G401.6 (cell line): ENCODE measurements around the gene MAP4K5.

Source experiments
- FAIRE-seq: peaks from 2 replicates; lab custom pipeline; 2012; peaks lifted over from hg19 to GRCh38; lab: Jason Lieb, UNC

MAP4K5 gene

DNA sequence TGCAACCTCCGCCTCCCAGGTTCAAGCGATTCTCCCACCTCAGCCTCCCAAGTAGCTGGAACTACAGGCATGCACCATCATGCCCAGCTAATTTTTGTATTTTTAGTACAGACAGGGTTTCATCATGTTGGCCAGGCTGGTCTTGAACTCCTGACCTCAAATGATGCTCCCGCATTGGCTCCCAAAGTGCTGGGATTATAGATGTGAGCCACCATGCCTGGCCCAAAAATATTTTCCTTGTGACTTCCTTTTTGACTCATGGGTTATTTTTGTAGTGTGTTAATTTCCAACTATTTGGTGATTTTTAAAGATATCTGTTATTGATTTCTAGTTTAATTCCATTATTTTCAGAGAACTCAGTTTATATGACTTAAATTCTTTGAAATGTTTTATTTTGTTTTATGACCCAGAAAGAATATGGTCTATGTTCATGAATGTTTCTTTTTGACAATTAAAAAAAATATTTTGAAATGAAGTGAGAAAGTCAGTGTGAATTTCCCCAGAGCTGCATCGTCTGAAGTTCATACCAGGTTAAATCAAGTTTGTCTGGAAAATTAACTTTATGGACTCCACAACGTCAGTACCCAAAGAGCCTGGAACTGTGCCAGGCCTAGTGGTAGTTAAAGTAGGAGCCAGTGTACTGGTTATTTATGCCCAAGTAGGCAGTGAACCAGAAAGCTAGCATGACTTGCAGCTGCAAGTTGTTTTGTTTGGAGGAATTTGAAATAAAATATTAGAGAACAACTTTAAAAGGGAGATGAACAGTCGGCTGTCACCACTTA is 132.9 kb downstream of the MAP4K5 start:
- no peak for FAIRE-seq

DNA sequence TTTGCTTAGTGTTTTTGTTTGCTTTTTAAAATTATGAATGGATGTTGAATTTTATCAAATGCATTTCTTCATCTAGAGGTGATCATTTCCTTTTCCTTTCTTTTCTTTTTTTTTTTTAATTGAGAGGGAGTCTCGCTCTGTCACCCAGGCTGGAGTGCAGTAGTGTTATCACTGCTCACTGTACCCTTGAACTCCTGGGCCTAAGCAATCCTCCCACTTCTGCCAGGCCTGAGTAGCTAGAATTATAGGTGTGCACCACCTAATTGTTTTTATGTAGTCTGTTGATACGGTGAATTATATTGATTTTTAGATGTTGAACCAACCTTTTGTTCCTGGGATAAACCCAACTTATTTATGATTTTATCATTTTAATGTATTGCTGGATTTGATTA is 134.2 kb downstream of the MAP4K5 start:
- no peak for FAIRE-seq

DNA sequence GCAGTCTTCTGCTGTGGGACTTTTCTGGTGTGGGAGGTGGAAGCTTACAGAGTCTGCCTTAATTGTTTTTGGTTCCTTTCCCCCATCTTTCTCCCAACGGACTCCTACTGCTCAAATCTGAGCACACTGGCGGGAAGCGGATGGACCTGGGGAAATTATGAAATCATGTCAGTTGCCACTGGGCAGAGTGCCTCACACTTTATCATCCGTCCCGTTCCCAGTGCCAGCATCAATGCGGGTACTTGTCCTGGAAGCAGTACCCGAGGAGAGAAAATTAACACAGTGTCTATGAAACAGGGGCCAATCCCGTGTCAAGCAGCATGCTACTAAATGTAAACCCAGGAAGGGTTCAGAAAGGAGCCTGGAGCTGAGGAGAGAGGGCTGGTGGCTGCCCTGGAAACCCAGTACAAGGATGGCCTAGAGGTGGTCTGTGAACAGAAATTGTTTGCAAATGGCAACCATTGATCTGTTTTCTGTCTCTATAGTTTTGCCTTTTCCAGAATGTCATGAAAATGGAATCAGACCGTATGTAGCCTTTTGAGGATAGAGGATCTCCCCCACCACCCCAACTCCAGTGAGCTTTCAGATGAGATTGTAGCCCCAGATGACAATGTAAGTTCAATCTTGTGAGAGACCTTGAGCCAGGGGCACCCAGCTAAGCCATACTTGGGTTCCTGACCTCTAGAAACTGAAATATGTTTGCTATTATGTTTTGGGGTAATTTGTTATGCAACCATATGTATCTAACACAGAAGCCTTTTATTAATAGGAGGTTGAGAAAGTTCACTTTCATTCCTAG is 134.8 kb downstream of the MAP4K5 start:
- no peak for FAIRE-seq

DNA sequence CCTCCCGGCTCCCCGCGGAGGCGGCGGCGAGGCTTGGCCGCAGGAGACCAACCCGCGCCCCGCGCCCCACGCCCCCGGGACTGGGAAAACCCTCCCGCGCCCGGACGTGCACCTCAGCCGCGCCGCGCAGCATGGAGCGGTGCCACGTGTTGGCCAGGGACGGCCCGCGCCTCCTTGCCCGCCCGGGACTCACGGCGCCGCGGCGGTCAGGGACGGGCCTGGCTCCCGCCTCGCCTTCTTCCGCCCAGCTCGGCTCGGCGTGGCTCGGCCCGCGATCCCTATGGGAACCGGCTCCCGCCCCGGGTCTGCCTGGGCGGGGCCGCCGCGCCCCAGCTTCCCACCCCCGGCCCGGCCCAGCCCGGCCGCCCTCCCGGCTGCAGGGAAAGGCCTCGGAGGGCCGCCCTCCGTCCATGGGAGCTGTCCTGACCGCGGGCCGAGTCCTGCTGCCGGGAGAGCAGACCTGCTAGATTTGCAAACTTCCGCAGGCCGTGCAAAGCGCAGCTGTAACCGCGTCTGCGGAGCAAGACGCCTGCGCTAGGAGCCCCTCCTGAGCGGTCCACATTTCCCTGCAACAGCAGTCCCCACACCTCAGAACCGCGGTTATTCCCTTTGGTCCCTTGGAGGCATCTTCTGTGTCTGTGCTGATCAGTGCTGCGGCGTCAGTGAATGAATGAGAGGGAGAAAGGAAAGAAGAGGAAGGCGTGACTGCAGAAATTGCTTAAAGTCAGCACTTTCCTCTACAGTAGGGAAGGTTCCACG is 135.6 kb downstream of the MAP4K5 start, which contains the start of gene CDKL1:
Gene CDKL1 (minus strand): TSS at position 251 of the 759 bp plus-strand sequence. CDS start 1,013 bp downstream, outside the sequence.
- FAIRE-seq = no peak

DNA sequence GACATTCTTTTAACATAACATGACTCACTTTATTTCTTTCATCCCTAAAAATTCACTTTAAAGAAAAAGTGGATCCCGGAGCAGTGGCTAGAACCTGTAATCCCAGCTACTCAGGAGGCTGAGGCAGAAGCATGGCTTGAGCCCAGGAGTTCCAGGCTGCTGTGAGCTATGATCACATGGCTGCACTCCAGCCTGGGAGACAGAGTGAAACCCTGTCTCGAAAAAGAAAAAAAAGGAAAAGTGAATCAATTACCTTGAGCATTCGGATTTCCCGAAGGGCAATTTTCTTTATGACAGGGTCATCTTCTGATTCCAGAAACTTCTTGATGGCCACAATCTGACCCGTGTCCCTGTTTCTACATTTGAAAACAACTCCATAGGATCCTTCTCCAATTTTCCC is 136.9 kb downstream of the MAP4K5 start:
- no peak for FAIRE-seq

DNA sequence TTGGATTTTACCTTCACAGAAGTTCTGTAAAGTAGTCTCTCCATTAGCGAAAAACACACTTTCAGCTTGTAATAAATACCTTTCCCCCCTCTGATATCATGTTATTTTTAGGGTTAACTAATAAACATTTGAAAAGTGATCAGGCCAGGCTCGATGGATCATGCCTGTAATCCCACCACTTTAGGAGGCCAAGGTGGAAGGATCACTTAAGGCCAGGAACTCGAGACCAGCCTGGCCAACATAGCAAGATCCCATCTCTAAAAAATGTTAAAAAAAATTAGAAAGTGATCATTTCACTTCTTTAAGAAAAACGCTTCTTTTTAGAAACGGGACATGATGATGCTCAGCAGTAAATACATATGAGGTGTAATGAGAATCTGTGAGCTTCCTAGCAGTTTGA is 137.7 kb downstream of the MAP4K5 start:
- FAIRE-seq = no peak

DNA sequence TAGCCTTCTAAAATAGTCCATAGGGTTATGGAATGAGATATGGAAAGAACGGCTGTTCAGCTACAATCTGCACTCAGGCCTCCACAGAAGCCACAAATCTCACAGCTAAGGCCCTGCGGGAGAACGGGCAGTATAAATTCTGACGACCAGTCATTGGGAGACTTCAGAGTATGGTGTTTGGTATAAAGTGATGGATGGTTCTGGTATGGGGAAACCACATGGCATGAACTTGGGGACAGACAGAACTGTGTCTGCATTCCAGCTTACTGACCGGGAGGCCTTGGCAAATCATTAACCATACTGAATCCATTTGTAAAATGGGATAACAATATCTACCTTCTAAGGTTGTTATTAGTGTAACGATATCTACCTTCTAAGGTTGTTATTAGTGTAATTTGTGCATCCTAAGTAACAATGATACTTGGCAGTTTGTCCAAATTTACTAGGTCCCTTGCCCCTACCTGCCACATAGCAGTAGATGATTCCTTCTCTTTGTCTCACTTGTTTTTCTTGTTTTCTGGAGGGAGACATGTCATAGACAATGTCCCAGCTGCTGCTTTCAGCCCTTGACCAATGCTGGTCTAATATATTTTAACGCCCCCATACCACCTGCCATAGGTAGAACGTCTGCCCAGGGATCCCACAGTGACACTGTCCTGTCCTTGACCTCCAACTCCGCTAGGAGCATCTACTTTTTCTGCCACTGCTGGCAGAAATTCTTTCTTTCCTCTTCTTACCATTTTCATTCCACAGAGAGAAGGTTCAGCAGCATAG is 142.5 kb downstream of the MAP4K5 start:
- FAIRE-seq = no peak

DNA sequence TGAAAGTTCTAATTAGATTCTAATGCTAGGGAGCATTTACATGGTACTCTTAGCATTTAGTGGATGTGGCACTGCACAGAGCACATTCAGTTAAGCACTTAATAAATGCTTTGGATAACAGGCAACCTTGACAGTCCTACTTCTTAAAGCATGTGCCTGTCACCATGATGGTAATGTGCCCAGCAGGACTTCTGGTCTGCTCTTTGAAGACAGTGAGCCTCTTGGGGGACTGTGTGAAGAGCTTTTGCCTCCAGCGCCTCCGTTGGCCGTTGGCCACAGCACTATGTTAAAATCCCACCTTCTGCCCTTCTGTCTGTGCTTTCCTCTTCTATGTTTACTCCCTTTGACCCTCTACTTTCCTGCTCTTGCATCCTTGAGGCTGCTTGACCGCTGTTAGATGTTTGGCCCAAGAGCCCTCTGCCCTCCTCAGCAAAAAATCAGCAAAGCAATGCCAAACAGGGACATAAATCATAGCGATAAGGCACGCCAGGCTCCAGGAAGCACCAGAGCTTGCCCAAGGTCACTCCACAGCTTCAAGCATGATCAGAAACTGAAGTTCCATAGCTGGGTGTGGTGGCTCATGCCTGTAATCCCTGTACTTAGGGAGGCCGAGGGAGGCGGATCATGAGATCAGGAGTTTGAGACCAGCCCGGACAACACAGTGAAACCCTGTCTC is 144.0 kb downstream of the MAP4K5 start:
- no peak for FAIRE-seq

DNA sequence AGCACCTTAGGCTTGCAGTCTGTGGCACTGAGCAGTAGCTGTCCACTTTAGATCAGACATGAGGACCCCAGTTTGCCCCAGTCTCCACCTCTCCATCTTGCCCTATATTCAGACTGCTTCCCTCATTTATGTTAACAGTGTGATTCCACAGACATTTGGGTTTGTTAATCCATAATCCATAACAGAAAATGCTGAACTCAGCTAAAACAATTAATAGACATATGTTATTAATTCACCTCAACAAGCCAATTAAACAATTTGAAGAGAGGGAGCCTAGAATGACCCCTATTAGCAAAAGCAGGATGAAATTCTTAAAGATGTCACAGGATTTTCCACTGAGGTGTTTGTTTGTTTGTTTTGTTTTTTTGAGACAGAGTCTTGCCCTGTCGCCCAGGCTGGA is 144.8 kb downstream of the MAP4K5 start:
- no peak for FAIRE-seq

DNA sequence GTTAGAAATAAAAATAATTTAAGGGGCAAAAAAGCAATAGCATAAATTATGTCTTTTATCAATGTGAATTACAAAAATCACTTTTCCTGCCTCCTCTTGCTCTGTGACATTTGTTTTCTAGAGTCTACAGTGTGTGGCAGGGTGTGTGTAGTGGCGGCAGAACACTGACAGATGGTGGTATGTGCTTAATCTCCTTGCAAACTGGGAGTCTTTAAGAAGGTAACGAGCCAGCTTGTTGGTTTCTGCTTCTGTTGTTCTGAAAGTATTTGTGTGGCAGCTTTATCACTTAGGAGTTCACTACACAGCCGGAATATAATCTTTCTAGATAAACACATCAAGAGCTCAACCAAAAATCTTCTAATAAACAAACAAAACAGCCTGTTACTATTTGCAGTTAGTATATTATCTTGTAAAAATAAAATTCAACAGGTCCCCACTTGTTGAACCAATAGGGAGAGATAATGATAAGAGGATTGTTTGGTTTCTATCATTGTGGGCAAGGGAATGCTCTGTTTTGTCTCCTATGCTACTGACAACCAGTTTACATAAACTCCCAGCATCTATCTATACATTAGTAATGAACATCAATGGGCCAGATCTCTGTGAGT is 148.6 kb downstream of the MAP4K5 start:
- no peak for FAIRE-seq

DNA sequence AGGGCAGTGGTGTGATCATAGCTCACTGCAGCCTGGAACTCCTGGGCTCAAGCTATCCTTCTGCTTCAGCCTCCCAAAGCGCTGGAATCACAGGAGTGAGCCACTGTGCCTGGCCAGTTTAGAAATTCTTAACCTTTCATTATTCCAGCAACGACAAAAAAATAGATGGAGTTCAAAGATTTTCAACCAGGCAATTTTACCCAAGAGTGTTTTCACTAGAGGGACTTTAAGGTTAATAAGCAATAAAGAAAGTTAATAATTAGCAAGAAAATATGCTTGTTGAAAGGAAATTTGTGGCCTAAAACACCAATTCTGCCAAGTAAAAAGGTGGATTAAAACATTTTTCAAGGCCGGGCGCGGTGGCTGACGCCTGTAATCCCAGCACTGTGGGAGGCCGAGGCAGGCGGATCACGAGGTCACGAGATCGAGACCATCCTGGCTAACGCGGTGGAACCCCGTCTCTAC is 150.5 kb downstream of the MAP4K5 start:
- no peak for FAIRE-seq

DNA sequence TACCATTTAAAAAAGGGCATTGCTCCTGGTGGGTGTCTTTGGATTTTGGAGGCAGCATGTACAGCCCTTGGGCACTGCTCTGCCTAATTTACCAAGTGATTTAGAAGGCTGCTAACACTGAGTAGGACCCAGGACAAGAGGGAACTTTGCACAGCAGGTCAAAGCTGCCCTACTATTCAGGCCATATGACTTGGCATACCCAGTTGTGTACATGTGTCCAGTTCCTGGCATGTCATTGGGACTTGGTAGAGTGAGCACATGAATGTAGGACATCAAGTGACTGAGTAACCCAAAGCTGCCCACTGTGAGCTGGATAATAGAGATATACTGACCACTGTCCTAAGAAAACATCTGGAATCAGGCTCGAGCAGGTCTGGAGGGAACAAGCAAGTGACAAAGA is 151.4 kb downstream of the MAP4K5 start:
- FAIRE-seq = no peak

DNA sequence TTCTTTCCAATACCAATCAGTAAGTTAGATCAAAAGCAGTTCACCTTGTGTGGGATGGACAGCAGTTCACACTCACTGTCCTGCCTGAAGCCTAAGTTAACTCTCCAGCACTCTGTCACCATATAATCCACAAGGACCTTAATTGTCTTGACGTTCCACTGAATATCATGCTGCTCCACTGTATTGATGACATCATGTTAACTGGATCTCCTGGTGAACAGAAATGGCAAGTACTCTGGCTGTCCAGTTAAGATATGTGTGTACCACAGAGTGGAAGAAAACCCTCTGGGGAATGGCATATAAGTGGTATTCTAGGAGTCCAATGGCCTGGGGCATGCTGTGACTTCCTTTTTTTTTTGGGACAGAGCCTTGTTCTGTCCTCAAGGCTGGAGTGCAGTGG is 151.9 kb downstream of the MAP4K5 start:
- FAIRE-seq = no peak

DNA sequence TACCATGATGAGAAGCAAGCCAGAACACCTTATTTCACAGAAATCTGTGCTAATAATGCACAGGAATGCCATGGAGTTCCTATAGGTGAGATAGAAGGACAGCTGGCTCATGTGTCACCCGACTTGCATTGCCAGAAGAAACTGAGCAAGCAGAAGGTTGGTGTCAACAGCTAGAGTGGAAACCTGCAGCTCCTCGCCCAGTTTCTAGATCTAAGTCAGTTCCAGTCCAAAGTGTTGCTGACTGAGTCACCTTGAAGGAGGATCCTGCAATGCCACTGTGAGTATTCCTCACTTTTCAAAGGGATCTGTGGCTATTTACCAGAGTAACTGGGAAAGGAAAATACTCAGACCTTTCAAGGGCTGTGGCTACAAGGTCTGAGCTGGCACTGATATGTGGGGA is 152.8 kb downstream of the MAP4K5 start:
- FAIRE-seq = no peak

DNA sequence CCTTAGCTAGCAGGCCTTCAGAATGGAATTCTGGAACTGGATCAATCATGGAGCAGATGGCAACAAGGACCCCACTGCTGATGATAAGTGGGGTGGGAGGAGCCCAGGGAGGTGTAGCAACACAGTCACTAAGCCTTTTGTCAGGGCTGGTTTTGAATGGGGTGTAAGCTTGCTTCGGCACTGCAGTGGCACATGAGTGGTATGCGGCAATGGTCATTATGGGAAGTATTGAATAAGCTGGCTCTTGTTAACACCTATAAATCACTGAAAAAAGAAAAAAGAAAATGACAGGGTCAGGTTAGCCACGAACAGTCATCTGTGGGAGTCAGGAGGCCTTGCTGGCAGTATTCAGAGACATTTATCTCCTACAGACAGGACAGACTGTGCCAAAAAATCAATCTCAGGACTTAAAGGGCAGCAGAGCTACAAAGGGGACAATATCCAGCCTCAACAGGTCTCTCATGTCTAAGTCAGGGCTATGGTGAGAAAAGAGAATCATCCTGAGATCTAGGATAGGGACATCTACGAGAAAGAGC is 154.8 kb downstream of the MAP4K5 start:
- FAIRE-seq = no peak

DNA sequence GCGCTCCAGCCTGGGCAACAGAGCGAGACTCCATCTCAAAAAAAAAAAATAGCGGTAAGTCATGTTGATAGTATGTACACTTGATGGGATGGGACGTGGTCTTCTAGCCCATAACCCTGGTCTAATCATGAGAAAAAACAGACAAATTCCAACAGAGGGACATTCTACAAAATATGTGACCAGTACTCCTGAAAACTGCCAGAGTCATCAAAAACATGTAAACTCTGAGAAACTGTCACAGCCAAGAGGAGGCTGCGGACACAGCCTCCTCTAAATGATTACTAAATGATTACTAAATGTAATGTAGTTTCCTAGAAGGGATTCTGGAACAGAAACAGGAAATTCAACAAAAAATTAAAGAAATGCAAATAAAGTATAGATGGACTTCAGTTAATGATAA is 156.6 kb downstream of the MAP4K5 start:
- FAIRE-seq = no peak

DNA sequence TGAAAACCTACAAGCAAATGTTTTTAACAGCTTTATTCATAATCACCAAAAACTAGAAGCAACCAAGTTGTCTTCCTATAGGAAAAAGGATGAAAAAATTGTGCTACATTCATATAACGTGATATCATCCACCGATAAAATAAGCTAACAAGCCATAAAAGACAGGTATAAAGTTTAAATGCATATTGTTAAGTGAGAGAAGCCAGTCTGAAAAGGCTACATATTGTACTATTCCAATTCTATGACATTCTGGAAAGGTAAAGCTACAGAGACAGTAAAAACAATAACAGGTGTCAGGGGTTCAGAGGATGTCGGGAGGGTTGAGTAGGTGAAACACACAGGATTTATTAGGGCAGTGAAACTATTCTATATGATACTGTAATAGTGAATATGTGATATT is 158.4 kb downstream of the MAP4K5 start:
- FAIRE-seq = no peak

DNA sequence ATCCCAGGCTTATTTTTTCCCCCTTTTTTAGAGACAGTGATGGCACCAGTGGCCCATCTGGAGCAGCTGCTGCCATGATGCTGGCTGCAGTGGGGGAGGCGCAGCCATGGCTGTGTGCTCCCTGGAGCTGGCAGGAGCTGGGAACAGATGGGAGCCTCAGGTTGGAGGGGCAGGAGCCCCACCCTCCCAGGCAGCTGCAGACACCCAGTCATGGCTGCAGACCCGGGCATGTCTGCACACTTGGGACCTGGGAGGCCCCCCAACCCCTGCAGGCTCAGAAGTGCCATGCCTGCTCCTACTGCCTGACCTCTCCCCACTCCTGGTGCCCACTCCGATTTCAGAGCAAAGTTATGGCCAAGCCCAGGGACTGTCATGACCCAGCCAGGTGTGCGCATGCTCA is 160.8 kb downstream of the MAP4K5 start:
- no peak for FAIRE-seq
